ENCODE measurements around the gene SLC5A10. TPM values are rescaled to one million over a fixed set of nuclear protein-coding genes. Genes with fewer than 3 reads are reported as not detected.

SLC5A10 gene
- polyA plus RNA-seq, 1 donor: 0.16 TPM

- DNase-seq (ENCODE audit: low read depth): no peak
Measured at GRCh38 chr17:19002805-19003542, 51.0 kb downstream of the SLC5A10 start.

GRCh38 chr17:19003543-19004420, 51.8 kb downstream of the SLC5A10 start:
- no peak for DNase-seq (ENCODE audit: low read depth)

GRCh38 chr17:19004421-19005136, 52.6 kb downstream of the SLC5A10 start, which contains the start of gene FAM83G:
Gene FAM83G (minus strand): TSS chr17:19004764. CDS start chr17:19004041, 723 bp downstream.
- DNase-seq (ENCODE audit: low read depth): no peak

GRCh38 chr17:19005137-19005773, 53.3 kb downstream of the SLC5A10 start:
- DNase-seq (ENCODE audit: low read depth): no peak

- DNase-seq (ENCODE audit: low read depth): no peak
Measured at GRCh38 chr17:19005789-19006430, 53.9 kb downstream of the SLC5A10 start.

GRCh38 chr17:19006698-19007097, 54.7 kb downstream of the SLC5A10 start:
- DNase-seq (ENCODE audit: low read depth): no peak

GRCh38 chr17:19009970-19010369, 58.0 kb downstream of the SLC5A10 start:
- no peak for DNase-seq (ENCODE audit: low read depth)

- no peak for DNase-seq (ENCODE audit: low read depth)
Measured at GRCh38 chr17:19010729-19011505, 59.0 kb downstream of the SLC5A10 start.

GRCh38 chr17:19011581-19011980, 59.6 kb downstream of the SLC5A10 start:
- DNase-seq (ENCODE audit: low read depth): no peak

- no peak for DNase-seq (ENCODE audit: low read depth)
Measured at GRCh38 chr17:19012171-19013080, 60.5 kb downstream of the SLC5A10 start.

GRCh38 chr17:19013226-19013625, 61.3 kb downstream of the SLC5A10 start:
- no peak for DNase-seq (ENCODE audit: low read depth)

- no peak for DNase-seq (ENCODE audit: low read depth)
Measured at GRCh38 chr17:19013806-19014627, 62.1 kb downstream of the SLC5A10 start.

- no peak for DNase-seq (ENCODE audit: low read depth)
Measured at GRCh38 chr17:19014628-19015215, 62.8 kb downstream of the SLC5A10 start.

- no peak for DNase-seq (ENCODE audit: low read depth)
Measured at GRCh38 chr17:19015428-19015827, 63.5 kb downstream of the SLC5A10 start.

- DNase-seq (ENCODE audit: low read depth): no peak
Measured at GRCh38 chr17:19016297-19016696, 64.3 kb downstream of the SLC5A10 start.

GRCh38 chr17:19016881-19017280, 64.9 kb downstream of the SLC5A10 start:
- no peak for DNase-seq (ENCODE audit: low read depth)

GRCh38 chr17:19017401-19017800, 65.4 kb downstream of the SLC5A10 start:
- DNase-seq (ENCODE audit: low read depth): no peak
